HepG2 (cell line): ENCODE results near the gene NDUFS2. TPM values are rescaled to one million over a fixed set of nuclear protein-coding genes. Genes with fewer than 3 reads are reported as not detected.

Experiments
- BHLHE40 ChIP-seq: IDR thresholded peaks from 2 replicates; pipeline ENCODE4 v1.6.1; 2011; ENCODE audit warnings: low read length, improper control_type of control experiment
- CC2D1A ChIP-seq: sonication (generic); formaldehyde crosslinking; IDR thresholded peaks from 2 replicates; pipeline ENCODE4 v1.8.1; 2023; ENCODE audit warnings: mild to moderate bottlenecking, missing genetic modification reagents
- EP300 ChIP-seq, 3 experiments: sonication (generic) in 1 of 3; formaldehyde crosslinking in 1 of 3; IDR thresholded peaks; 2 replicates each; pipeline versions ENCODE4 v1.5.1 to v1.6.1; 2011 to 2020; ENCODE audit warnings: low read depth in 2 of 3, low read length in 2 of 3, borderline replicate concordance in 1 of 3, improper control_type of control experiment in 1 of 3, mild to moderate bottlenecking in 1 of 3, missing genetic modification reagents in 1 of 3, moderate library complexity in 1 of 3
- KLF16 ChIP-seq, 2 experiments: sonication (generic) in 1 of 2; formaldehyde crosslinking in 1 of 2; IDR thresholded peaks; 2 replicates each; pipeline versions ENCODE4 v1.6.1 to v1.8.0; 2016 to 2023; ENCODE audit warnings: missing genetic modification reagents in 2 of 2, missing compliant biosample characterization in 1 of 2
- NFE2L2 ChIP-seq: fragments of 150-350 bp; IDR thresholded peaks from 2 replicates; pipeline ENCODE4 v1.6.1; 2014; ENCODE audit warnings: low read length
- SATB2 ChIP-seq: sonication (generic); formaldehyde crosslinking; IDR thresholded peaks from 2 replicates; pipeline ENCODE4 v1.5.0; 2020; ENCODE audit warnings: missing genetic modification reagents
- SOX5 ChIP-seq: IDR thresholded peaks from 2 replicates; pipeline ENCODE4 v1.6.1; 2016; ENCODE audit warnings: borderline replicate concordance
- ZBTB21 ChIP-seq: sonication (generic); formaldehyde crosslinking; IDR thresholded peaks from 2 replicates; pipeline ENCODE4 v1.4.0; 2020; ENCODE audit warnings: missing genetic modification reagents
- ZBTB25 ChIP-seq: IDR thresholded peaks from 2 replicates; pipeline ENCODE4 v1.6.1; 2018; ENCODE audit warnings: missing genetic modification reagents
- ZBTB42 ChIP-seq: sonication (generic); formaldehyde crosslinking; IDR thresholded peaks from 2 replicates; pipeline ENCODE4 v1.5.0; 2020; ENCODE audit warnings: mild to moderate bottlenecking, missing genetic modification reagents
- ZNF280B ChIP-seq: sonication (generic); formaldehyde crosslinking; IDR thresholded peaks from 2 replicates; pipeline ENCODE4 v1.5.0; 2020; ENCODE audit warnings: missing genetic modification reagents, mild to moderate bottlenecking, borderline replicate concordance
- ZNF484 ChIP-seq: sonication (generic); formaldehyde crosslinking; IDR thresholded peaks from 2 replicates; pipeline ENCODE4 v1.5.1; 2020; ENCODE audit warnings: mild to moderate bottlenecking, low read depth, missing genetic modification reagents, borderline replicate concordance
- ZNF597 ChIP-seq: sonication (generic); formaldehyde crosslinking; IDR thresholded peaks from 2 replicates; pipeline ENCODE4 v1.5.0; 2020; ENCODE audit warnings: missing genetic modification reagents
- ZNF672 ChIP-seq: sonication (generic); formaldehyde crosslinking; IDR thresholded peaks from 2 replicates; pipeline ENCODE4 v1.8.1; 2022; ENCODE audit warnings: missing genetic modification reagents
- polyA plus RNA-seq, 8 experiments: library from polyadenylated mRNA; depleted of rRNA in 3 of 8; stranded (reverse) in 7 of 8; unstranded in 1 of 8; fragments of >200 nt; fragmentation: Illumina TruSeq in 4 of 8; extraction: Trizol in 4 of 8; gene quantifications; 2 replicates each; pipeline versions ENCODE4 v1.2.1 to v1.2.3, GENCODE V29; 2011 to 2016; ENCODE audit warnings: low read depth in 4 of 8, missing spikeins in 1 of 8, mixed read lengths in 1 of 8; ENCODE audit not compliant: insufficient read depth in 1 of 8
- total RNA-seq, 5 experiments: library from RNA; depleted of rRNA; stranded (reverse); fragments of >200 nt; fragmentation: Illumina TruSeq; extraction: Trizol; gene quantifications; 2 replicates each; pipeline ENCODE4 v1.2.3, GENCODE V29; 2016; ENCODE audit warnings: low read depth in 1 of 5
- TF ChIP-seq, protein P1 (sequence below): fragments of 450-650 bp; IDR thresholded peaks from 2 replicates; pipeline ENCODE4 v1.6.1; 2017
- TF ChIP-seq, protein P2 (sequence below): IDR thresholded peaks from 2 replicates; pipeline ENCODE4 v1.4.0; 2020; ENCODE audit warnings: mild to moderate bottlenecking, missing genetic modification reagents
- TF ChIP-seq, protein P3 (sequence below): sonication (generic); formaldehyde crosslinking; IDR thresholded peaks from 2 replicates; pipeline ENCODE4 v1.4.0; 2020; ENCODE audit warnings: mild to moderate bottlenecking, missing genetic modification reagents, borderline replicate concordance

The NDUFS2 gene
- total and polyA plus RNA-seq, 2 of the 13 experiments (the other 11 are each of a cell fraction or from before 2014, with no cell fraction given) = 89.9 to 118 TPM

- TF ChIP-seq SATB2 = no peak; the same call in 1 of the 2 replicates
- TF ChIP-seq EP300 (IDR thresholded peaks at IDR 0.05; ENCODE audit: low read depth in 2 of 2, low read length in 2 of 2) = no peak
- no peak for TF ChIP-seq EP300 (CRISPR knock-in tag; IDR thresholded peaks at IDR 0.05; ENCODE audit: borderline replicate concordance)
- 0 out of 2 replicates have a peak, but pooled peaks have one; percentile 2 for TF ChIP-seq SOX5 (CRISPR knock-in tag)
- TF ChIP-seq ZNF484 (CRISPR knock-in tag) = no peak
- TF ChIP-seq ZBTB25 (CRISPR knock-in tag) = 0 out of 2 replicates have a peak, but pooled peaks have one; percentile 22
- TF ChIP-seq NFE2L2 = no peak
- TF ChIP-seq ZNF597 (CRISPR knock-in tag) = no peak
- TF ChIP-seq, protein P1, sequence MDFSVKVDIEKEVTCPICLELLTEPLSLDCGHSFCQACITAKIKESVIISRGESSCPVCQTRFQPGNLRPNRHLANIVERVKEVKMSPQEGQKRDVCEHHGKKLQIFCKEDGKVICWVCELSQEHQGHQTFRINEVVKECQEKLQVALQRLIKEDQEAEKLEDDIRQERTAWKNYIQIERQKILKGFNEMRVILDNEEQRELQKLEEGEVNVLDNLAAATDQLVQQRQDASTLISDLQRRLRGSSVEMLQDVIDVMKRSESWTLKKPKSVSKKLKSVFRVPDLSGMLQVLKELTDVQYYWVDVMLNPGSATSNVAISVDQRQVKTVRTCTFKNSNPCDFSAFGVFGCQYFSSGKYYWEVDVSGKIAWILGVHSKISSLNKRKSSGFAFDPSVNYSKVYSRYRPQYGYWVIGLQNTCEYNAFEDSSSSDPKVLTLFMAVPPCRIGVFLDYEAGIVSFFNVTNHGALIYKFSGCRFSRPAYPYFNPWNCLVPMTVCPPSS = no peak
- TF ChIP-seq, protein P2, sequence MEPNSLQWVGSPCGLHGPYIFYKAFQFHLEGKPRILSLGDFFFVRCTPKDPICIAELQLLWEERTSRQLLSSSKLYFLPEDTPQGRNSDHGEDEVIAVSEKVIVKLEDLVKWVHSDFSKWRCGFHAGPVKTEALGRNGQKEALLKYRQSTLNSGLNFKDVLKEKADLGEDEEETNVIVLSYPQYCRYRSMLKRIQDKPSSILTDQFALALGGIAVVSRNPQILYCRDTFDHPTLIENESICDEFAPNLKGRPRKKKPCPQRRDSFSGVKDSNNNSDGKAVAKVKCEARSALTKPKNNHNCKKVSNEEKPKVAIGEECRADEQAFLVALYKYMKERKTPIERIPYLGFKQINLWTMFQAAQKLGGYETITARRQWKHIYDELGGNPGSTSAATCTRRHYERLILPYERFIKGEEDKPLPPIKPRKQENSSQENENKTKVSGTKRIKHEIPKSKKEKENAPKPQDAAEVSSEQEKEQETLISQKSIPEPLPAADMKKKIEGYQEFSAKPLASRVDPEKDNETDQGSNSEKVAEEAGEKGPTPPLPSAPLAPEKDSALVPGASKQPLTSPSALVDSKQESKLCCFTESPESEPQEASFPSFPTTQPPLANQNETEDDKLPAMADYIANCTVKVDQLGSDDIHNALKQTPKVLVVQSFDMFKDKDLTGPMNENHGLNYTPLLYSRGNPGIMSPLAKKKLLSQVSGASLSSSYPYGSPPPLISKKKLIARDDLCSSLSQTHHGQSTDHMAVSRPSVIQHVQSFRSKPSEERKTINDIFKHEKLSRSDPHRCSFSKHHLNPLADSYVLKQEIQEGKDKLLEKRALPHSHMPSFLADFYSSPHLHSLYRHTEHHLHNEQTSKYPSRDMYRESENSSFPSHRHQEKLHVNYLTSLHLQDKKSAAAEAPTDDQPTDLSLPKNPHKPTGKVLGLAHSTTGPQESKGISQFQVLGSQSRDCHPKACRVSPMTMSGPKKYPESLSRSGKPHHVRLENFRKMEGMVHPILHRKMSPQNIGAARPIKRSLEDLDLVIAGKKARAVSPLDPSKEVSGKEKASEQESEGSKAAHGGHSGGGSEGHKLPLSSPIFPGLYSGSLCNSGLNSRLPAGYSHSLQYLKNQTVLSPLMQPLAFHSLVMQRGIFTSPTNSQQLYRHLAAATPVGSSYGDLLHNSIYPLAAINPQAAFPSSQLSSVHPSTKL = peak; percentile 45; the same call in 1 of the 2 replicates
- no peak for TF ChIP-seq ZBTB21 (CRISPR knock-in tag)
- TF ChIP-seq ZNF672 (CRISPR knock-in tag) = no peak
- TF ChIP-seq, protein P3, sequence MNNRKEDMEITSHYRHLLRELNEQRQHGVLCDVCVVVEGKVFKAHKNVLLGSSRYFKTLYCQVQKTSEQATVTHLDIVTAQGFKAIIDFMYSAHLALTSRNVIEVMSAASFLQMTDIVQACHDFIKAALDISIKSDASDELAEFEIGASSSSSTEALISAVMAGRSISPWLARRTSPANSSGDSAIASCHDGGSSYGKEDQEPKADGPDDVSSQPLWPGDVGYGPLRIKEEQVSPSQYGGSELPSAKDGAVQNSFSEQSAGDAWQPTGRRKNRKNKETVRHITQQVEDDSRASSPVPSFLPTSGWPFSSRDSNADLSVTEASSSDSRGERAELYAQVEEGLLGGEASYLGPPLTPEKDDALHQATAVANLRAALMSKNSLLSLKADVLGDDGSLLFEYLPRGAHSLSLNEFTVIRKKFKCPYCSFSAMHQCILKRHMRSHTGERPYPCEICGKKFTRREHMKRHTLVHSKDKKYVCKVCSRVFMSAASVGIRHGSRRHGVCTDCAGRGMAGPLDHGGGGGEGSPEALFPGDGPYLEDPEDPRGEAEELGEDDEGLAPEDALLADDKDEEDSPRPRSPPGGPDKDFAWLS (CRISPR knock-in tag) = no peak
- 0 out of 2 replicates have a peak, but pooled peaks have one; percentile 14 for TF ChIP-seq BHLHE40
- no peak for TF ChIP-seq ZNF280B (CRISPR knock-in tag)
- TF ChIP-seq KLF16 (CRISPR knock-in tag; IDR thresholded peaks at IDR 0.05) = peak in 1 of 2 experiments; percentile 87; a peak in 2 of 4 replicates
- no peak for TF ChIP-seq CC2D1A (CRISPR knock-in tag)
- TF ChIP-seq ZBTB42 (CRISPR knock-in tag) = no peak
These were observed at the start of gene NDUFS2 (continued) for GRCh38 chr1:161201836-161202712.
